Thyroid gland (tissue), 4 donors: ENCODE measurements around the gene UCKL1. TPM values are rescaled to one million over a fixed set of nuclear protein-coding genes. Genes with fewer than 3 reads are reported as not detected.
A peak's percentile ranks its signal among the peaks of the same experiment; 100 is the strongest.
"Not testable (repeated sequence)": the region's sequence is repeated elsewhere in the genome, so short reads cannot be mapped to it uniquely, and the experiment has no call there.

Source experiments
- DNase-seq, 2 donors: peaks; one replicate each; pipeline ENCODE4 v3.0.0-alpha.2; 2019
- H3K27ac ChIP-seq, 3 donors: fragments of 200-600 bp; sonication (generic); 1 replicate in 2 of 3; 2 replicates in 1 of 3; pipeline ENCODE4 v1.5.1; 2016 to 2019; ENCODE audit warnings: mild to moderate bottlenecking in 1 of 3, moderate library complexity in 1 of 3
- H3K27me3 ChIP-seq: fragments of 200-600 bp; sonication (generic); one replicate; pipeline ENCODE4 v1.5.1; 2019
- H3K36me3 ChIP-seq, 2 donors: fragments of 200-600 bp; sonication (generic); one replicate each; pipeline ENCODE4 v1.5.1; 2016 to 2019
- H3K4me1 ChIP-seq, 2 donors: fragments of 200-600 bp; sonication (generic); one replicate each; pipeline ENCODE4 v1.5.1; 2017 to 2019
- H3K4me3 ChIP-seq, 3 donors: fragments of 200-600 bp; sonication (generic); replicated peaks in 1 of 3; 1 replicate in 2 of 3; 2 replicates in 1 of 3; pipeline ENCODE4 v1.5.1; 2016; ENCODE audit warnings: mild to moderate bottlenecking in 1 of 3
- H3K9me3 ChIP-seq: fragments of 200-600 bp; sonication (generic); one replicate; pipeline ENCODE4 v1.5.1; 2017
- CTCF ChIP-seq, 6 experiments: fragments of 200-600 bp in 3 of 6; fragments of 450-650 bp in 3 of 6; sonication (generic) in 3 of 6; IDR thresholded peaks; one replicate each; pipeline ENCODE4 v1.5.1; 2016 to 2019; ENCODE audit warnings: antibody characterized with exemption in 6 of 6, mild to moderate bottlenecking in 2 of 6, inconsistent platforms in 1 of 6, moderate library complexity in 1 of 6
- POLR2A ChIP-seq, 2 donors: fragments of 450-650 bp; IDR thresholded peaks; one replicate each; pipeline ENCODE4 v1.6.1; 2017; ENCODE audit warnings: antibody characterized with exemption in 2 of 2, mild to moderate bottlenecking in 2 of 2, moderate library complexity in 1 of 2
- WGBS, 2 donors: methylation state at CpG; one replicate each; pipeline ENCODE4 v1.1.5; 2017; 5-methylcytosine and 5-hydroxymethylcytosine counted together
- intact Hi-C: fragments of 100-400 bp; cut with DNase I; formaldehyde crosslinking; loops from one replicate; pipeline ENCODE4 v1.15.1; 2023
- total RNA-seq, 4 donors: library from RNA; depleted of rRNA; stranded (reverse); fragments of >200 nt; gene quantifications; one replicate each; pipeline ENCODE4 v1.2.3, GENCODE V29; 2016

UCKL1 gene
- total RNA-seq, 4 donors from 2014 or later, result 21.6 to 44.3 (median 29.3) TPM

GRCh38 chr20:63919130-63919529 lies 37.1 kb downstream of the UCKL1 start:
- Histone ChIP-seq H3K27ac (no peak overlapping the region), H3K4me1 (peaks cover 0 to 9% of the 10 kb centered on the region in 2 donors), H3K27me3 (no peaks in the 10 kb centered on the region), H3K4me3 (no peak overlapping the region), H3K36me3 (peaks cover 0 to 5% of the 10 kb centered on the region in 2 donors), H3K9me3 (no peaks in the 10 kb centered on the region)
- no peak for DNase-seq
- intact Hi-C loops, result no loop called here
- TF ChIP-seq POLR2A (IDR thresholded peaks at IDR 0.05) (no peak), CTCF (IDR thresholded peaks at IDR 0.05) (no peak)
- WGBS, 2 donors, result 94 to 97% methylated on average over 10 to 13 of the region's 19 CpGs

GRCh38 chr20:63917811-63918210 lies 38.4 kb downstream of the UCKL1 start:
- H3K4me3 ChIP-seq, result no peak overlapping the region
- WGBS, 2 donors, result 85 to 92% methylated on average over 11 of the region's 11 CpGs
- peak in 1 of 2 donors; percentile 29 for DNase-seq
- H3K27ac ChIP-seq, result no peak overlapping the region
- no peaks in the 10 kb centered on the region for H3K9me3 ChIP-seq
- intact Hi-C loops, result no loop called here
- peaks cover 0 to 5% of the 10 kb centered on the region in 2 donors for H3K36me3 ChIP-seq
- H3K4me1 ChIP-seq, result peaks cover 3 to 7% of the 10 kb centered on the region in 2 donors
- TF ChIP-seq CTCF (IDR thresholded peaks at IDR 0.05), result no peak
- TF ChIP-seq POLR2A (IDR thresholded peaks at IDR 0.05), result no peak
- H3K27me3 ChIP-seq, result no peaks in the 10 kb centered on the region

- 95% methylated on average over 8 of the region's 8 CpGs for WGBS, 2 donors
- H3K4me1 ChIP-seq, result peaks cover 9 to 12% of the 10 kb centered on the region in 2 donors
- H3K27ac ChIP-seq, H3K36me3 ChIP-seq, H3K27me3 ChIP-seq, DNase-seq, H3K4me3 ChIP-seq, H3K9me3 ChIP-seq, intact Hi-C loops: not testable (repeated sequence)
These were observed 39.8 kb downstream of the UCKL1 start for GRCh38 chr20:63916371-63916939.

GRCh38 chr20:63915471-63915870 lies 40.7 kb downstream of the UCKL1 start:
- WGBS, 2 donors, result 81 to 87% methylated on average over 6 of the region's 6 CpGs
- no peaks in the 10 kb centered on the region for H3K9me3 ChIP-seq
- H3K4me1 ChIP-seq, result peaks cover 9 to 12% of the 10 kb centered on the region in 2 donors
- H3K27me3 ChIP-seq, result no peaks in the 10 kb centered on the region
- H3K27ac ChIP-seq, result no peak overlapping the region
- DNase-seq, result peak; percentile 54 to 64
- H3K36me3 ChIP-seq, result peaks cover 0 to 4% of the 10 kb centered on the region in 2 donors
- H3K4me3 ChIP-seq, result no peak overlapping the region
- intact Hi-C loops, result no loop called here
- TF ChIP-seq CTCF (IDR thresholded peaks at IDR 0.05) (no peak), POLR2A (IDR thresholded peaks at IDR 0.05) (no peak)

GRCh38 chr20:63913768-63914167 lies 42.4 kb downstream of the UCKL1 start:
- no peak for DNase-seq
- no peaks in the 10 kb centered on the region for H3K27me3 ChIP-seq
- H3K27ac ChIP-seq, result no peak overlapping the region
- intact Hi-C loops, result no loop called here
- peaks cover 9 to 12% of the 10 kb centered on the region in 2 donors for H3K4me1 ChIP-seq
- no peak for TF ChIP-seq CTCF (IDR thresholded peaks at IDR 0.05)
- TF ChIP-seq POLR2A (IDR thresholded peaks at IDR 0.05), result no peak
- no peaks in the 10 kb centered on the region for H3K36me3 ChIP-seq
- no peak overlapping the region for H3K4me3 ChIP-seq
- WGBS, 2 donors, result 94 to 98% methylated on average over 4 to 12 of the region's 12 CpGs
- H3K9me3 ChIP-seq, result no peaks in the 10 kb centered on the region
